GM21526 (cell line): ENCODE measurements around the gene TOM1.

ENCODE experiments used
- ATAC-seq: cut with Tn5 transposase; IDR thresholded peaks from one replicate; pipeline ENCODE4 v1.9.1; 2021; ENCODE audit warnings: moderate library complexity; ENCODE audit not compliant: unreplicated experiment, low FRiP score

TOM1 gene

DNA sequence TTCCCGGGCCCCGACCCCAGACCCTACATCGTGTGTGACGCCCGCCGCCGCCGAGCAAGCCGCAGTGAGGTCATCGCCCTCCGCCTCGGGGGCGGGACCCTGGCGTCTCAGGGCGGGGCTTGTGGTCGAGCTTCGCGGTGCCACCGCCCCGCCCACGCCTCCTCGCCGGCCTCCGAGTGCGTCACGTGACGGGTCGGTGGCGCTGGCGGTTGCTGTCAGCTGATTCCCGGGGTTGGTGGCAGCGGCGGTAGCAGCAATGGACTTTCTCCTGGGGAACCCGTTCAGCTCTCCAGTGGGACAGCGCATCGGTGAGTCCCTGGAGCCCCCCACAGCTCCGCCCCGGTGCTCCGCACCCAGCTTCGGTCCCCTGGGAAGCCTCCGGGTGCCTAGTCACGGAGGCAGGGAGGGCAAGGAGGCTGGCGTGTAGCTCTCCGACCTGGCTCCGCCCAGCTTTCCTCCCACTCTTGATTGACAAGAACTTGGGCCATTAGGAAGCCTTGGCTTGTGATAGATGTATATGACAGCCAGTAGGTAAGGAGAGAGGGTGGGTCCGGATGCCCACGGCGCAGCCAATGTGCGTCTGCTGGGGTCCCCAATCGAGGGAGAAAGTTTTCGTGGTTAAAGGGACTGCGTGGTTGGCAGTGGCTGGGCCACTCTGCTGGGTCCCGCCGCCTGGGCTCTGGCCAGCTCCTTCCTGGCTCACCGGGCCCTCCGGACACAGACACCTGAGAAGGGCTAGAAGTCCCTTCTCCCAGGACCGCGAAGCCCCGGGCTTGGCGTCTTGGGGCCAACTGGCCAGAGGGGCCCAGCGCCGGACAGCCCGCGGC lies at the start of gene TOM1:
TOM1 (plus strand) TSS at position 222 of the 827 bp plus-strand sequence; CDS start at position 257, 35 bp downstream.
- ATAC-seq, result peak; percentile 92

DNA sequence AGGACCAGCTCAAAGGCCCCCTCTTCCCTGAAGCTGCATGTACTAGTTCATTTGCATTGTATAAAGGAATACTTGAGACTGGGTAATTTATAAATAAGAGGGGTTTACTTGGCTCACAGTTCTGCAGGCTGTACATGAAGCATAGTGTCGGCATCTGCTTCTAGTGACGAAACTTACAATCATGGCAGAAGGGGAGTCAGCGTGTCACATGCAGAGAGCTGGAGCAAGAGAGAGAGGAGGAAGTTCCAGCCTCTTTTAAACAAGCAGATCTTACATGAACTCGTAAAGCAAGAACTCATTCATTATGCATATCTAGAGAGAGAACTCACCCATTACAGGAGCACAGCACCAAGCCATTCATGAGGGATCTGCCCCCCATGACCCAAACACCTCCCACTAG lies 49.5 kb upstream of the TOM1 start:
- ATAC-seq, result no peak

DNA sequence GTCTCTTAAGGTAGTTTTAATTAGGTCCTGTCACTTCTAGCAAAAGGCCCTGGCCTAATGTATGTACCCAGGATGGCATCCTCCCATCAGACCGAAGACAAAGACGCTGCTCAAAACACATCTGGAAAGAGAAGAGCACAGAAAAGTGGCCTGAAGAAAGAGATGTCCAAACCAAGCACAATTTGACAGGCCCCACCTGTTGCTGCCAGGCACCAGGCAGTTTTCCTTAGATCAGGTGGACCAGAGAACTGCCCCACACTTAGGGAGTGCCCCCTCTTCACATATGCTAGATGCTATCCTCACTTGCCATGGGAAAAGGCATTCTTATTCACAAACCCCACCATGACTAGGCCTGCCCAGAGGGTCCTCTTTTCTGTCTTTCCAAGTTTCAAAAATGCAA lies 45.7 kb upstream of the TOM1 start:
- ATAC-seq, result no peak

DNA sequence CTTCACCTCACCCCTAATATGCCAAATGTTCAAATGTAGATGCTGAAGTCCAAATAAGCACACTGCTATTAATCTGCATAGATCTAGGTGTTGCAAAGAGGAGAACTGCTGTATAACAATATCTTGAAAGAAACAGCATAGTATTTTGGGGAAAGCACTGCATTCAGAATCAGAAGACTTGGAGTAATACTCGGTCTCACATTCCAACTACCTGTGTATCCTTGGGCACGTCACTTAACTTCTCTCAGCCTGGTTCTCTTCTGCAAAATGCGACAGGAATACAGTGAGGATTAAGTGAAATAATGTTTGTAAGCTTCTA lies 42.7 kb upstream of the TOM1 start:
- no peak for ATAC-seq

DNA sequence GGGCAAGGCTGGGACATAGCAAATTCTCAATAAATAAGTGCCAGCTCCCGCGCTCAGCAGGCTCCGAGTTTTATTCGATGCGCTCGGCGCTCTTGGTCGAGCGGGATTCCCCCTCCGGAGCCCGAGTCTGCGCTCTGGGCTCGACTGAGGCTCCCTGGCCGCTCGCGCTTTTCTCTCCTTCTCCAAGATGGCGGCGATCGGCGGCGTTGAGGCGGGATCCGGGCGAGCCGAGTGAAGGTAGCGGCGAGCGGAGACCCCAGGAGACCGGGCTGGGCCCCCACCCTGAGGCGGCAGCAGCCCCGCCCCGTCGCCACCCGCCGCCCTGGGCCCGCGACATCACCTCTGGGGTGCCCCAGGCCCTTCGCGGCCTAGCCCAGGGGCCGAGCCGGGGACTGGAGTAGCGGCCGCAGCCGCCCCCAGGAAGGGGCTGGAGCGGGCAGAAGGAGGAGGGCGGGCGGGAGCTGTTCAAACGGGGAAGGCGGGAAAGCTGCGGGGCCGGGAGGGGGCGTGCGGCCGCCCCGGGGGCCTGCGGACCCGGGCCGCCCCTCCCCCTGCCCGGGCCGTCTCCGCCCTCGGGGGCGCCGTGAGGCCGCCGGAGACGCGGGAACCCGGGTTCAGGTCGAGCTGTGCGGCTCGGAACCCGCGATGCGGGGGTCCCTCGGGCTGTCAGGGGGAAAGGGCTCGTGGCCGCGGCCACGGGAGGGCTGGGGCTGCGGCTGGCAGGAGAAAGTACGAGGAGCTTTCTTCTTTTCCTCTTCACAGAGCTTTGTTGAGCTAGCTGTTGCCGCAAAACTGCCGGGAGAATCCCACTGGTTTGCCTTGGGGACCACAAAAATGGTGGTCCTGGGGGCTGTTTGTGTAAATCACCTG lies 42.1 kb upstream of the TOM1 start, which contains the start of gene HMGXB4:
HMGXB4 (plus strand) TSS at position 173 of the 870 bp plus-strand sequence. CDS start 4,898 bp downstream, outside the sequence.
- ATAC-seq, result peak; percentile 81

DNA sequence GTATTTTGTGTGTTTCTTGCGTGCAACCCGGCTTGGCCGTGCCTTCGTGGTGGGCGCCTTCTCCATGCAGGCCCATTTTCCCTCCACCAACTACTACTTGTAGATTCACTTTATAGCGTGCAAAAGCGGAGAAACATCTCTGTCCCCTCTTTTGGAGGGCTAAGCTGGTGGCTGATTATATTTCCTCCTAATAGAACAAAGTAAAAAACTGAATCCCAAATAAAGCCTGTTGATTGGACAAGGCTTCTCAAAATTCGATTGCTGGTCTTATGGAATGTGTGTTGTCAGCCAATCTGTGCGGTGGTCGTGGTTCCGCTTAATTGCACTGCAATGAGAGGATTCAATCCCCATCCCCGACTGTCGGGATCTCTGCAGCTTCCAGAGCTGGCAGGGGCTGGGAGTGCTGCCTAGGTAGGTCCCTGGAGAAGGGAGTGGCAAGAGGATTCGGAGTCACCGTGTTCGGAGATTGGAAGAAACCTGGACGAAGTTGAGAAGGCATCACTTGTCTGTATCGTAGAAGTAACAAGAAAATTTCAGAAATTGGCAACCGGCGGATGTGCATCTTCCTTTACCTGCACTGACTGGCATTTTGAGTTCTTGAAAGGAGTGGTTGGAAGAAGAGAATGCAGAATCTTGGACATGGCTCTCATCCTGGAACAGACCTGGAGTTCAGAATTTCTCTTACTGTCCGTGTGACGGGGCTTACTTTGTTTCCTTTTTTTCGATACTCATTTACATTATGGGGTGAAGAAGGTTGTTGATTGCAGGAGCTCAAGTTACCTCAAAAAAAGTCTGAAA lies 41.3 kb upstream of the TOM1 start:
- peak; percentile 8 for ATAC-seq

DNA sequence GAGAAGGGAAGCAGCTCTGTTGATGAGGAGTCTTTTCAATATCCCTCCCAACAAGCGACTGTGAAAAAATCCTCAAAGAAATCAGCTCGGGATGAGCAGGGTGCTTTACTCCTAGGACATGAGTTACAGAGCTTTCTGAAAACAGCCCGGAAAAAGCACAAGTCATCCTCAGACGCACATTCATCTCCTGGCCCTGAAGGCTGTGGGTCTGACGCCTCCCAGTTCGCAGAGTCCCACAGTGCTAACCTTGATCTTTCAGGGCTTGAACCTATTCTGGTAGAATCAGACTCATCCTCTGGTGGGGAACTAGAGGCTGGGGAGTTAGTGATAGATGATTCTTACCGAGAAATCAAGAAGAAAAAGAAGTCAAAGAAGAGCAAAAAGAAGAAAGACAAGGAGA lies 34.7 kb upstream of the TOM1 start:
- ATAC-seq, result no peak

DNA sequence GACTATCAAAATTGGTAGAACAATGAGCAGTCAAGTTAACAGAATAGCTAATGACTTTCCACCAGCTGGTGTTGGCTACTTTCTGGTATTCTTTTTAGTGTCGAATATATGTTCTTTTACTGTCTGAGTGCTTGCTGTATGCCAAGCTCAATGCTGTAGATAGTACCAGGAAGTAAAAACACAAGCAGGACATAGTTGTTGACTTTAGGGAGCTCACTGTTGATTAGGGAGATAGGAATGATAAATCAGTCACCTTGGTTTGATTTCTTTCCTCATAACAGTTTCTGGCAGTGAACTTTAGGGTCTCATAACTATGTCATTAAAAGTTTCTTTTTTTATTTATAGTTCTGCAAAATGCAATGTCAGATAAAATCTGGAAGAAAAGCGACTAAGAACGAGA lies 33.4 kb upstream of the TOM1 start:
- ATAC-seq, result no peak

DNA sequence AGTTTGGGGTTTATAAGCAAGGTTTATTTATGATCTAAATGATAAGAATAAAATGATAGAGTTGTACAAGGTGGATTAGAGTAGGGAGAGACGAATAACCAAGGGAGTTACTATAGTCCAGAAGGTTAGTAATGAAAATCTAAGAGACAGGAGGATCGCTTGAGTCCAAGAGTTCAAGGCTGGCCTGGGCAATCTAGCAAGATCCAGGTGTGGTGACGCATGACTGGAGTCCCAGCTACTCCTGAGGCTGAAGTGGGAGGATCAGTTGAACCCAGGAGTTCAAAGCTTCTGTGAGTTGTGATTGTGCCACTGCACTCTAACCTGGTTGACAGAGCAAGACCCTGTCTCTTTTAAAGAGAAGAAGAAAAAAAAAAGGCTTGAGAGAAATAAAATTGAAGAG lies 30.1 kb upstream of the TOM1 start:
- no peak for ATAC-seq

DNA sequence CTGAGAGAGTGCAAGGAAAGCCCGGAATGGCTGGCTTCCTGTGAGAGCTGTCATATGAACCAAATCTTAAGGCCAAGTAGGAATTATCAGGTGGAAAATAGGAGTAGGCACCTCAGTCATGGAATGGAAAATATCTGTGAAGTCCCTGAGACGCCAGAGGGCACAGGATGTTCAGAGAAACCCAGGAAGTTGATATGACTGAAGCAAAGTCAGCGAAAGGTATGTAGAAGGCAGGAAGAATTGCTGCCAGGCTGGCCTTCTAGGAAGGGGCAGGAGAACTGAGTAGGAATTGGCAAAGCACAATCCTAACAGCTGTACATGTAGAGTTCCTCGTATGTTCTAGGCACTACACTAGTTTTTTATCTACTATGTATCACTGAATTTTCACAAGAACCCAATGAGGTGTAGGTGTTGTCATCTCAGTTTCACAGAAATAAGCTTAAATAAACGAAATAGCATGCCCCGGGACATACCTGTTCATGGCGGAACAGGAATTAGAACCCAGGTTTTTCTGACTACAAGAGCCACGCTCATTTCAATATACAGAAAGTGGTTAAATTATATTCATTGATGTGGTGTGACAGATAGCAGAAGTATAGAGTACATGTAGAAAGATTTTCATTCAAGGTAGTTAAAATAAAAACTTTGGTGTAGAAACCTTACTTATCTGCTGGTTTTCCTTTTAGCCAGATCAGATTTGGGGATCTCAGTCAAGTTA lies 25.4 kb upstream of the TOM1 start:
- ATAC-seq, result no peak

DNA sequence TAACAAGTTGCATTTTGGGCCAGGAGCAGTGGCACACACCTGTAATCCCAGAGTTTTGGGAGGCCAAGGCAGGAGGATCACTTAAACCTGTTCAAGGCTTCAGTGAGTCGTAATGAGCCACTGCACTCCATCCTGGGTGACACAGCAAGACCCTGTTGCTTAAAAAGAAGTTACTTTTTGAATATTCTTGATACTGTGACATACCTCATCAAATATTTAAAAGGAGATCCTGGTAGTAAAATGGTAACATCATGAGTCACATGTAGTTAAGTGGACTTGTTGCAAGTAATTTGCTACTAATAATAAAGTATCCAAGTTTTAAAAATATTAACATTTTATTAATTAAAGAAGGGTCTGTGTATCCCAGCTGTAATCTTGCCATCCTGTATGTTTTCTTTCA lies 24.1 kb upstream of the TOM1 start:
- ATAC-seq, result no peak

DNA sequence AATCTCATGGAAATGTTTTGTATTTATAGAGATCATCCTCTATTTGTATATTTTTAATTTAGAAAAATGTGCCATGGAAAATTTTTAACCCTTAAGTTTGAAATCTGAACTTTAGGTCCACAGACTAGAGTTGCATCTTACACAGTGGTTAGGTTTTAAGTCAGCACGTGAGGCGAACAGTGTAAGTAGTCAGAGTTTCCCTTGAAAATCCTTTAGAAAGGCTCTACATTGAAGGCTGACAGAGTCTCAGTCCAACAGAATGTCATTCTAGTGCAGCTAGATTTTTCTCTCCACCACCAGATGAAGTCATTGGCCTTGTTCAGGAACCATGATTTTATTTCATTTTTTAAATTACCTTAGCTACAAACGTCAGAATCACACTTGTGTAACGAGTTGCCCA lies 23.7 kb upstream of the TOM1 start:
- no peak for ATAC-seq

DNA sequence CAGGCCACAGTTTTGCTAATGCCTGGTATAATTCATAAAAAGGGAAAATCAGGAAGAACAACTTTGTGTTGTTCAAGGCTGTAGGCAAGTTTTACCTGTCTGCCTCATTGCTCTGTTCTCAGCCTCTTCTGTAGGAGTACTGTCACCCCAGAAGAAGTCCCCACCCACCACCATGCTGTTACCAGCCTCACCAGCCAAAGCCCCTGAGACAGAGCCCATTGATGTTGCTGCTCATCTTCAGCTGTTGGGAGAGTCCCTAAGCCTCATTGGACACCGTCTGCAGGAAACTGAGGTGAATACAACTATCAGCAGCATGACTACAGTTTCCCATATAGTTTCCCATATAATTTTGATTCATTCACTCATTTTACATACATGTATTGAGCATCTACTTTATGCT lies 11.6 kb upstream of the TOM1 start:
- ATAC-seq, result no peak

DNA sequence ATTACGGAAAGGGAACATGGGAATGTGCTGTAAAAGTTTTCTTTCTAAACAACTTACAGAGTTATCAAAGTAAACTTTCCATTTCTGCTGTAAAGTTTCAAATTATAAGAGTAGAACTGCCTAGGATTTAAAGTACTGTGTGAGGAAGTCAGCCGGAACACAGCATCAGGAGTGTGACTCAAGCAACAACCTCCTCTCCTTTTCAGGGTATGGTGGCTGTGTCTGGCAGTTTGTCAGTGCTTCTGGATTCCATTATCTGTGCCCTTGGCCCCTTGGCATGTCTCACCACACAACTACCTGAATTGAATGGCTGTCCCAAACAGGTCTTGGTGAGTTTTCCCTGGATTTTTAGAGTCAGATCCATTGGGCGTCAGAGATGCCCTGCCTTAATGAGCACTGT lies 6.9 kb upstream of the TOM1 start:
- ATAC-seq, result no peak

DNA sequence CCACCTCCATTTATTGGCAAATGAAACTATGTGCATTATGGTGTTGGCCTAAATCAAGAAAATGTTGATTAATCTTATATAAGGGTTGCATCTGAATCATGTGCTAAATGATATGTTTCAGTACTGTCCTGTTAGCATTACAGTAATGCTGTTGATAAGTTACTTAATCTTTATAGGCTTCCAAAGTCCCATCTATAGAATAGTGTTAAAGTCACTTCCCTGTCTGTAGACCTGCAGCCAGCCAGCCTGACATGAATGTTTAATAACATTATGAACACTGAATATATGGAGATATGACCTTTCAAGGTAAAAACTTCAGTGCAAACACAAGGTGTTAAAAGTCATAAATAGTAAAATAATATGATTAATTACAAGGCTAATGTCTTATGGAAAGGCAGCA lies 3.6 kb upstream of the TOM1 start:
- ATAC-seq, result no peak

DNA sequence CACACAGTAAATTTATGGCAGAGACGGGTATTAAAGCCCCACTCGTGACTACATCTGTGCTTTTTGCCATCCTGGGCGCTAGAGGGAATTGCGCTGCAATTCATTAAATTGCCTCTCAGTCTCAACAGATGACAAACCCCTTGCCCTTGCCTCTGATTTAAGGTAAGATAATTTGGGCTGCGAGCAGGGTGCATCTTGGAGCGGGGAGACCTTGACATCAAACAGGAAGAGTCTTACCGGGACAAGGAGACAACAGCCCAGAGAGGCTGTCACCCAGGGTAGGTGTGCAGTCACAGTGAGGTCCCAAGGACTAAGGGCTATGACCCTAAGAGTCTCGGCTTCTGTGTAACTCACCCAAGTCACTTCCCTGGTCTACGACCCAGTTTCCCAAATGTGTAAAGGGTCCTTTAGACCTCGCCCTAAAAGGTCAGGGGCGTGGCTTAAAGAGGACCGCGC lies 449 bp upstream of the TOM1 start:
- peak; percentile 5 for ATAC-seq

DNA sequence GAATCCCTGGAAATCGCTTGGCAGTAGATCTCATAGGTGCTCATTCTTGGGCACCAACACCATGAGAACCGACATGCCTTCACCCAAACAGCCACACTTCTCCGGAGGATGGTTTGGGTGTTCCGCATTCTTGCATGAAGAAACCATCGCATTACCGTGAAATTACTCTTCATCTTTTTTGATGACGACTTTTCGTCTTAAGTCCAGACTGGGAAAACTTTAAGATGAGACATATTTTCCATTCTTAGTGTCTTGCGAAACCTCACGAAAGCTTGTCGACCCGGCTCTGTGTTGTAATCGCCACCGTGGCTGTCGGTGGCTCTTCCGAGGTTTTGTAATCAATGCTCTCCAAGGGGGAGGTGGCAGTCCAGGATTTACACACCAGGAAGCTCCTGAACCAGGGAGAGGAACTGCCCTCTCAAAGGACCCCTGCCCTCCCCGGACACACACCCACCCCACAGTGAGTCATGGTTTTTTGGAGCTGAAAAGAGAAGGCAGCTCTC lies 1.7 kb downstream of the TOM1 start:
- ATAC-seq, result no peak

DNA sequence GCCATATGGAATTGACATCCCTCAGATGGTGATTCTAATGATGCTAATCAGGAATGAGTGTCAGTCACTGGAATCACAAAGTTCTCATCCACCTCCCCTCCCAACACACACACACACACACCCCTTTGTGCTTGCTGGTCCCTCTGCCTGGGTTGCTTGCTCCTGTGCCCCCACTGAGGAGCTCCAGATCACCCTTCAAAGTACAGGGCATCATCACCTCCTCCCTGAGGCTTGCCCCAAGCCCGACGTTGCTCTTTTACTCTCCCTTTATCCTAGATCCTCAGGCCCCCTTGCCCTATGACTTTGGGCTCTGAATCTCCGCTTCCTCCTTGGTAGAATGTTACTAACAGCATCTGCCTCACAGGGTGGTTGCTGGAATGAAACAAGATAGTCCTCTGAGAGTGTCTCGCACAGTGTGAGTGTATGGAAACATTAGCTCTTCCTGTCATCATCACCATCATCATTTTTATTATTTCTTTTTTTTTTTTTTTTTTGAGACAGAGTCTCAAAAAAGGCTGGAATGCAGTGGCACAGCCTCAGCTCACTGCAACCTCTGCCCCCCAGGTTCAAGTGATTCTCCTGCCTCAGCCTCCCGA lies 3.4 kb downstream of the TOM1 start:
- ATAC-seq, result no peak

DNA sequence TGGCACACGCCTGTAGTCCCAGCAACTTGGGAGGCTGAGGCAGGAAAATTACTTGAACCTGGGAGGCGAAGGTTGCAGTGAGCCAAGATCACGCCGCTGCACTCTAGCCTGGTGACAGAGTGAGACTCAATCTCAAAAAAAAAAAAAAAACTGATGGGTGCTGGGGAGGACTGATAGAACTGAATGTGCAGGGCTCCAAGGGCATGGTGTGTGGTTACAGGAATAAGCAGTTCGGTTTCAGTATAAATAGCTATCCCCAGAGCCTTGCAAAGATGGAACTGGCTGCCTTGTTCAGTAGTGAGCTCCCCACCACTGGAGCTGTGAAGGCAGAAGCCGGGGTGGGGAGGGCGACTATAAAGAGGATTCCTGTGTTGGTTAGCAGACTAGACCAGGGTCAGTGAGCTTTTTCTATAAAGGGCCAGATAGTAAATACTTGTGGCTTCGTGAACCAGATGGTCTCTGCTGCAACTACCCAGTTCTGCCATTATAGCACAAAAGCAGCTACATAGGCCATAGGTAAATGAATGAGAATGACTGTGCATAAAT lies 5.9 kb downstream of the TOM1 start:
- no peak for ATAC-seq
